Measurements from ENCODE around the gene ANO1.

DNA sequence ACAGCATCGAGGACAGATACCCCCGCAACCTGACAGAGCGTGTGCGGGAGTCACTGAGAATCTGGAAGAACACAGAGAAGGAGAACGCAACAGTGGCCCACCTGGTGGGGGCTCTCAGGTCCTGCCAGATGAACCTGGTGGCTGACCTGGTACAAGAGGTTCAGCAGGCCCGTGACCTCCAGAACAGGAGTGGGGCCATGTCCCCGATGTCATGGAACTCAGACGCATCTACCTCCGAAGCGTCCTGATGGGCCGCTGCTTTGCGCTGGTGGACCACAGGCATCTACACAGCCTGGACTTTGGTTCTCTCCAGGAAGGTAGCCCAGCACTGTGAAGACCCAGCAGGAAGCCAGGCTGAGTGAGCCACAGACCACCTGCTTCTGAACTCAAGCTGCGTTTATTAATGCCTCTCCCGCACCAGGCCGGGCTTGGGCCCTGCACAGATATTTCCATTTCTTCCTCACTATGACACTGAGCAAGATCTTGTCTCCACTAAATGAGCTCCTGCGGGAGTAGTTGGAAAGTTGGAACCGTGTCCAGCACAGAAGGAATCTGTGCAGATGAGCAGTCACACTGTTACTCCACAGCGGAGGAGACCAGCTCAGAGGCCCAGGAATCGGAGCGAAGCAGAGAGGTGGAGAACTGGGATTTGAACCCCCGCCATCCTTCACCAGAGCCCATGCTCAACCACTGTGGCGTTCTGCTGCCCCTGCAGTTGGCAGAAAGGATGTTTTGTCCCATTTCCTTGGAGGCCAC is 128.3 kb downstream of the ANO1 start:
- TF ChIP-seq CTCF (IDR thresholded peaks at IDR 0.05): no peak
- TF ChIP-seq ZFX (IDR thresholded peaks at IDR 0.05; ENCODE audit: borderline replicate concordance): no peak
